GM19467 (cell line): ENCODE results near the gene RNF11.
"Not testable (repeated sequence)": the region's sequence is repeated elsewhere in the genome, so short reads cannot be mapped to it uniquely, and the experiment has no call there.

Source experiments
- ATAC-seq: cut with Tn5 transposase; IDR thresholded peaks from one replicate; pipeline ENCODE4 v1.9.1; 2021; ENCODE audit warnings: mild to moderate bottlenecking, moderate library complexity; ENCODE audit not compliant: unreplicated experiment

The RNF11 gene, protein sequence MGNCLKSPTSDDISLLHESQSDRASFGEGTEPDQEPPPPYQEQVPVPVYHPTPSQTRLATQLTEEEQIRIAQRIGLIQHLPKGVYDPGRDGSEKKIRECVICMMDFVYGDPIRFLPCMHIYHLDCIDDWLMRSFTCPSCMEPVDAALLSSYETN

DNA sequence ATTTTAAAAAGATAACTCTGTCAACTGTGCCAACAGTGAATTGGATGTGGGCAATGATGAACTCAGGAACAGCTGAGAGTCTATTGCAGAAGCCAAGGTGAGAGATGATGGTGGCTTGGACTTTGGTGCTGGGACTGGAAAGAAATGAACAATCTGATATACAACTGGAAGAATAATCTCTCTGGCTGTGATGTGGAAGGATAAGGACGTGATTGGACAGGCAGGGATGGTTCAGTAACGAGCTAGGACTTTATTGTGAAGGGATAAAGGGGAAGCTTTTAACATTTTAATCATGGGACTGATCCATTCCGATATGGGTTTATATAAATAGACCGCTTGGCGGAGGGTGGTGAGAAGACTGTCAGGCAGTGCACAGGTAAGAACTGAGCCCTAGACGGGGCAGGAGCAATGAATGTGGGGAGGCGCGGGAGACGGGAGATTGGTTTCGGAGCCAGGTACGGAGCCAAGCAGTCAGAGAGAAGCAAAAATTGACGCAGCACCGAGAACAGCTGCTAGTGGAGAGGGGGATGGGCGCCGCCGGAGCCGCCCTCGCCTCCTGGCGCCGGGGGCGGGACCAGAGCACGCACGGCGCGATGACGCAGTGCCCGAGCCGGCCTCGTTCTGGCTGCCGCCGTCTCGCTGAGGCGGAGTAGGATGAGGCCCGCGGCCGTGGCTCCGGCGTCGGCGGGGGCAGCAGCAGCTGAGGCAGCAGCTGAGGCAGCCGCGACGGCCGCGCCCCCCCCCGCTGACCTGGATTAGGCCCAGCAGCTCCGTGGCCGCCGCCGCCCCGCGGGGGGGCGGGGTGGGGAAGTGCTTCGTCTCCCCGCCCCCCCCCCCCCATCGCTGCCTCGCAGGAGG lies at the start of gene RNF11:
RNF11 (plus strand) TSS at position 601 of the 858 bp plus-strand sequence. CDS start 484 bp downstream, outside the sequence.
- ATAC-seq: peak; percentile 75

DNA sequence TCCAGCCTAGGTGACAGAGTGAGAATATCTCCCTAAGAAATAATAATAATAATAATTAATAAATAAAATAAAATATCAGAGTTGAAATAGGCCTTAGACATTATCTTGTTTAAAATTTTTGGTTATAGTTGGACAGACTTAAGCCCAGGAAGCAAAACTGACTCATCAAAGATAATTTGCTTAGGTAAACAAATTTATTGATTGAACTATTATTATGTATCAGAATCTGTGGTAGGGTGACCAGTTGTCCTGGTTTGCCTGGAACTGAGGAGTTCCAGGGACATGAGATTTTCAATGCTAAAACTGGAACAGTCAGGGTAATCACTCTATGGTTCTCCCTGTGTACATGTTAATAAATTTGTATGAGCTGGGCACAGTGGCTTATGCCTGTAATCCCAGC lies 47.8 kb upstream of the RNF11 start:
- ATAC-seq: no peak

DNA sequence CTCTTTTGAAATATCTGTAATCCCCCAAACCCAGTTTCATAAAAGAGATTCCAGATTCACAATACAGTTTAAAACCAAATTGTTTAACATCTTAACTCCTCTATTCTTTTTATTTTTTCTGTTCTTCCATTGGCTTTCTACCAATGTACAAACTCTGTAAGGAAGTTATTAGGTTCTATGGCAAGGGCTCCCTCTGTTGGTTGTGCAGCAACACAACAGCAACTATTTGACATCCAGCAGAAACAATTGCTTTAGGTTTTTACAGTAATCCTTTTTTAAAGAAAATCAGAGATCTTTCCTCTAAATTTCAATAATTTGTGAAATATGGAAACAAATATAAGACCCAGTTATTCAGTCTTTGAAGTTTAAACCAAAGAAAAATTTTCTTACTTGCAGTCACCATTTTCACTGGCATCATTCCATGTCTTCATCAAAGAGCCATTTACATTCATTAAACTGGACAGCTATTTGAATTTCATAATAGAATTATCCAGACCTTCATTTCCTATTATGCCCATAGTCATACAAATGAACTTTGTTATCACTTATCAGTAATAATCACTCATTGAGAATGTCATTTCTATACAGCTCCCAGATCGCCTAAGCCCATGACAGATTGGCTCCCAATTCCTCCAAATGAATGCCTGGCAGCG lies 46.5 kb upstream of the RNF11 start:
- ATAC-seq: no peak

DNA sequence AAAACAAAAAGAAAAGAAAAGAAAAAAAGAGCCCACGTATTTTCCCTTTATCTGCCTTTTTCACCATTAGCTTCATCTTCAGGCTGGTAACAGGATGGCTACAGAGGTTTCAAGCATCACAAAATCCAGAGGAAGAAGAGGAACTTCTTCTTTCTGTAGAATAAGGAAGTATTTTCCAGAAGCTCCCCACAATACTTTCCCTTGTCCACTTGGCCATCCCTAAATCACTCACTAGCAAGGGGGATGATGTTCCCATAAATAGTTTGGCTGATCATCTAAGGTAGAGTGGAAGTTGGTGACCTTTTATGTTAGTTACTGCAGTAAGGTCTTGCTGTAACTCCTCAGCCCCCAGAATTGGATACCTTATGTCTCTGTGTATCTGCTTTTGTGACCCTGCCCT lies 45.1 kb upstream of the RNF11 start:
- ATAC-seq: no peak

DNA sequence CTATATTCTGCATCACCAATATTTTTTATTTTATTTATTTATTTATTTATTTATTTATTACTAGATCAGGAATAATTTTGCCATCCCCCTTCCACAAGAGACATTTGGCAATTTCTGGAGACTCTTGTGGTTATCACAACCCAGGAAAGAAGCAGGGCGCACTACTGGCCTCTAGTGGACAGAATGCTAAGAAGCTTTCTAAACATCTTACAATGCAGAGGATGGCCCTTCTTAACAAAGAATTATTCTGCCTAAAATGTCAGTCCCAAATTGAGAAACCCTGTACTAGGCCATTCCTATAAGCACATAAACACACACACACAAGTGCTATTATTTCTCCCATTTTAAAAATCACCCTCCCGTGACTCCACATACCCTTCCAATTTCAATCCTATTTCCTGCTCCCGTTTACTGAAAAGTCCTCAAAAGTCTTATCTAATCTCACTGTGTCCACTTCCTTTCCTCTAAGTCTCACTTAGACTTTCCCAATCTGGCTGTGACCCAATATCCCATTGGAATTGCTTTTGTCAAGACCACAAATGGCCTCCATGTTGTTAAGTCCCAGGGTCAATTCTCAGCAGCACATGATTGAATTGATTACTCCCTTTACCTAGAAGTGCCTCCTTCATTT lies 43.7 kb upstream of the RNF11 start:
- ATAC-seq: no peak

DNA sequence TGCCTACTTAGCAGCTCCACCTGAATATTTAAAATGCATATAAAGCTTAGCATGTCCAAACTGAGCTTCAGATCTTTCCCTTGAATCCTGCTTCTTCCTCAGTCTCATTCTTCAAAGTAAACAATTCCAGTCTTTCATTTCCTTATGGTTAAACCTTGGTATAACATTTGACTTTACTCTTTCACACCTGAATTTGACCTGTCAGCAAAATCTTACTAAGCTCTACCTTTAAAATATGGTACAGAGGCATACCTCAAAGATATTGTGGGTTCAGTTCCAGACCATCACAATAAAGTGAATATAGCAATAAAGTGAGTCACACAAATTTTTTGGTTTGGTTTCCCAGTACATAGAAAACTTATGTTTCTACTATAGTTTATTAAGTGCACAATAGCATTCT lies 42.5 kb upstream of the RNF11 start:
- ATAC-seq: no peak

DNA sequence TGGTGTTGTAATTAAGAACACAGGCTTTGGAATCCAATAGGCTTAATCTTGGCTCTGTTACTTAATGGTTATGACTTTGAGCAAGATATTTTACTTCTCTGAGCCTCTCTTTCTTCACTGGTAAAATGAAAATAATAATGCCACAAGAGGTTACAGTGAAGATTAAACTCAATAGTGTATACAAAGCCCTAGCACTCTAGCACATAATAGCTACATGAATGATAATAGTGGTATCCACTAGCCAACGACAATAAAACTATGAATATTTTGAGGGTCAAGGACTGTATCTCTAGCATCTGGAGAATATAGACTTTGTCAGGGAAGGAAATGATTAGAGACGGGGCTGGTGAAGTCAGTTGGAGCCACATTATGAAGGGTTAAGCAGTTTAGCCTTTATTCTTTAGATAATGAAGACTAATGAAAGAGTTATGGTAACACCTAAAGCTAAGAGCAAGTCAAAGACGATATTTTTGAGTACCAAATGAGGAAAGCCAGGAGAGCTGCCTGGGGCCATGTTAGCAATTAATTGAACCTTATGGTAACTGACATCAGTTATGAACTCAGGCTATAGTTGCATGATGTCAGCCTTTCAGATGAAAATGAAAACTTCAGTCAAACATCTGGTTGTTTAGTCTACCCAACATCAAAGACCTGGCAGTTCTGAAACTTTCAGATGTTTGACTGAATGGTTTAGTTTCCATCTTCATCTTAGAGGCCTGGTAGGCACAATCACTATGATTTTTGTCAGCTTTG lies 32.8 kb upstream of the RNF11 start:
- peak; percentile 75 for ATAC-seq

DNA sequence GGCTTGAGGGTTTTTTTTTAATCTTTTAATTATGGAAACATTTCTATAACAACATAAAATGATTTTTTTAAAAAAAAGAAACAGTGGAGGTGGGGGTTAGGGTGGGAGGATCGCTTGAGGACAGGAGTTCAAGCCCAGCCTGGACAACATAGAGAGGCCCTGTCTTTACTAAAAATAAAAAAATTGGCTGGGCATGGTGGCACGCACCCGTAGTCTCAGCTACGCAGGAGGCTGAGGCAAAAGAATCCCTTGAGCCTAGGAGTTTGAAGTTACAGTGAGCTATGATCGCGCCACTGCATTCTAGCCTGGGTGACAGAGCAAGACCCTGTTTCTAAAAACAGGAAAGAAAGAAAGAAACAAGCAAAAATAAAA lies 32.2 kb upstream of the RNF11 start:
- no peak for ATAC-seq

DNA sequence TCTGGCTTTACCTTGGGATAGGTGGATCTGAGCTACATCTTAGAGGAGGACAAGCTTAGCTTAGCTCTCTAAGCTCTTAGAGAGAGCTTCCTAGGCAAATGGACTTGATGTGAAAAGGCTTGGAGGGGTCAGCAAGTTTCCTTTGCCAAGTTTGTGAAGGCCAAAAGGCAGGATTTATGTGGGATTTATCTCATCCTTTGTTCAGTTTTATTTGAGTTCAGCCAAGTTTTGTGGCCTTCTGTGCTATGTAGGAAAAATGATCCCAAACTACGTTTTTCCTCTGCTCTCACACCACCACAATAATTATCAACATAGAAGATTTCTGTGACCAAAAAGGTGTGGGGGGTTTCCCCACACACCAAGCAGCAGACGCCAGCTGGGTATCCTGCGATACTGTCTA lies 26.0 kb upstream of the RNF11 start:
- no peak for ATAC-seq

DNA sequence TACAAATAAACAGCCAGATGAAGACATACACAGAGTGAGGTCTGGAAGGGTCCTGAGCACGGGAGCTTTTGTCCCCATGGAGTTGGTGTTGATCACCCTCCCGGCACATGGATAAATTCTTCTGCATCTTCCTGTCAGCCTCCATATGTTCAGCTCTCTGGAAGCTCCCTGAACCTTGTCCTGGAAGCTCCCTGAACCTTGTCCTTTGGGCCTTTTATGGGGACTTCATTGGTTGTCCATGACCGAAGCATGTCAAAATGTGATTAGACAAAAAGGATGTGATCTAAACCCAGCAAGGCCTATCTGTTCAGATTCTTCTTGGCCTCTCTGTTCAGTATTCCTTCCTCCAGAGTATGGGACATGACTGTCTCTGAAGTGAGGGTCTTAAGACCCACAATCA lies 25.4 kb upstream of the RNF11 start:
- no peak for ATAC-seq

DNA sequence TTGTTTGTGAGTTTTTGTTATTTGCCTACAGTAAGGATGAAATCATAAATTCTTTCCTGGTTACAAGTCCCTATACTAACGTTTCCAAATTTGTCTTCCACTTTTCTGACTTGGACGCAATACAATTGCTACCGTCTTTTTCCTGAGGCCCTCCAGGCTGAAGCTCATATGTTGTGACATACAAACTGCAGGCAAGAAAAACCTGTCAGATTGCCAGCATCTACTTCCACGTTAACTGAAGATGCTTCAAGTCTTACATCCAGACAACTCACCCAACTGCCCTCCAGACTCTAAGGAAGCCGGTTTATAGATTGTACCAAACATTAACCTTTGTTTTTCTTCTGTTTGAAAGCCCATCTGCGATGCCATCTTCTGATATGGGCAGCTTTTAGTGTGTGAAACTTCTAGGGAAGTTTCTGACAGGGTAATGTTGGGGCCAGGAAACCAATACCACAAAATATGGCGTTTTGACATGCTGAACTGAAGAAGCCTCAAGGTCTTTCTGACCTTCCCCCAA lies 21.4 kb upstream of the RNF11 start:
- no peak for ATAC-seq

DNA sequence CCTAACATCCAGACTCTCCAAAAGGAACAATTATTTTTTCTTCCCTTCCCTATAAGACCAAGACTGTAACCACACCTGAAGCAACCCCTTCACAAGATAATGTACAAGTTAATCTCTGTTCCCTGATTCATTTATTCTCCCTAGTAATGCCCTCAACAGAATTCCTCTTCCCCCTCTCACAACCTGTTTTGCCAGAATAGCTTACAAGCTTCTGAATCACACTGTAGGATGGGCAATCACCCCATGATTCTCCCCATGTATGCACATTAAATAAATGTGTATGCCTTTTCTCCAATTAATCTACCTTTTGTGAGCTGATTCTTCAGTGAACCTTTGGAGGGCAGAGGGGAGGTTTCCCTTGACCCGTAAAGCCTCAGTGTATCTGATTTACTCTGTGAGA lies 20.9 kb upstream of the RNF11 start:
- no peak for ATAC-seq

DNA sequence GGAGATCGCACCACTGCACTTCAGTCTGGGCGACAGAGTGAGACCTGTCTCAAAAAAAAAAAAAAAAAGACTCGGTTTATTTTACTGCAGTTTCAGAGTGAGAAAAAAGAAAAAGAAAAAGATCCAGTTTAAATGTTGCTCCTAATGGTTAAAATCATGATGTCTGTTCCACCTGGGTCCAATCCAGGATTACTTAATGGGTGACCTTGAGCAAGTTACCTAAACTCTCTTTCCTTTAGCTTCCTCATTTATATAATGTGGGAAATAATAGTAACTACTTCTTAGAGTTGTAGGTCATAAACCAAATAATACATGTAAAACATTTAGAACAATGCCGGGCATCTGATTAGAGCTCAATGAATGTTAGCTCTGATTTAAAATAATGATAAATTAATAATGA lies 19.4 kb upstream of the RNF11 start:
- ATAC-seq: no peak

DNA sequence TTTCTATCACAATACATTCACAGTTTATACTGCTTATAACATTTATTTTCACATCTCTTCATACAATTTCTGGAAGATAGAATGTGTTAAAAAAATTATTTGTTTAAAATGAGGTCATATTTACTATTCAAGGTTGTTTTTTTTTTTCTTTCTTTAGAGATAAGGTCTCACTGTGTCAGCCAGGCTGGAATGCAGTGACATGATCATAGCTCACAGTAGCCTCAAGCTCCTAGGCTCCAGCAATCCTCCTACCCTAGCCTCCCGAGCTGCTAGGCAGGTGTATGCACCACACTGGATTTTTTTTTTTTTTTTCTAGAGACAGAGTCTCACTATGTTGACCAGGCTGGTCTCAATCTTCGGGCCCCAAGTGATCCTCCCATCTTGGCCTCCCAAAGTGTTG lies 19.0 kb upstream of the RNF11 start:
- no peak for ATAC-seq

DNA sequence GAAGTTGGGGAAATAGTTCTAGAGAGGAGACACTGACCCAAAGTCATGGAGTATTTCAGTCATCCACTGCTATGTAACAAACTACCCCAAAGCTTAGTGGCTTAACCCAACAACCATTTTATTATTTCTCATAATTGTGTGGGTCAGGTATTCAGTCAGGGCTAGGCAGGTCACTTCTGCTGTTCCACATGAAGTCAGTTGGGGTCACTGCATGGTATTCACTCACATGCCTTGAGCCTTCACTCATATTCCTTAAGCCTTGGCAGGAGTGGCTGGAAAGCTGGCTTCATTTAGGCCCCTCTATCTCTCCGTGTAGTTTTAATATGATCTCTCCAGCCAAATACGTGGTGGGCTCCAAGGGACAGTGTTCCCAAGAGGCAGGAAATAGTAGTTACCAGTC lies 17.5 kb upstream of the RNF11 start:
- ATAC-seq: no peak

DNA sequence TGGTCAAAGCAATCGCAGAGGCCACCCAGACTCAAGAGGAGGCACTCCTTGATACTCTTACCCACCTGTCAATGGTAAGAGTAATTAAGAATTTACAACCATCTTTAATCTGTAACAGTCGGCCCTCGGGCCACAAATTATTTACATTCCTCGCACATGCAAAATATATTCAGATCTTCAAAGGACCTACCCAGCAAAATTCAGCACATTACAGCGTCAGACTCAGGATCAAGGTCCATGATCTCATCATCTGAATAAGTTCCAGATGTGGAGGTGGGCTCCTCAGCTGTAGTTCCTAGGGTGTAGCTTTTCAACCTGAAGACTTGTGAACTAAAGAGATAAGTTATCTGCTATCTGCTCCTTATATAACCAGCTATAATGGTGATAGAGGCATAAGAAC lies 17.1 kb upstream of the RNF11 start:
- ATAC-seq: no peak

DNA sequence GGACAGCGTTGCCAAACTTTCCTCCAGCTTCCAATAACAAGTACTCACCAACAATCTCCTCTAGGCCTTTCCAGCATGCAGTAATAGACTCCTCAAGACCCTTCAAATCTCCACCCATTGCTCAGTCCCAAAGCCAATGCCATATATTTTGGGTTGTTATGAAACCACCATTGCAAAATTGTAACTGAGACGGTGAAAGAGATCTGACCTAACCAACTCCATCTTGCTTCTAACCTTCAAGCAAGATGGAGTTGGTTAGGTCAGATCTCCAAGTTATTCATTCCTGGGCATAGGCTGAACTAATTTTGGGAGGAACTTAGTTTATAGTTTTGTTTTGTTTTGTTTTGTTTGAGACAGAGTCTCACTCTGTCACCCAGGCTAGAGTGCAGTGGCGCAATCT lies 14.5 kb upstream of the RNF11 start:
- not testable (repeated sequence) for ATAC-seq

DNA sequence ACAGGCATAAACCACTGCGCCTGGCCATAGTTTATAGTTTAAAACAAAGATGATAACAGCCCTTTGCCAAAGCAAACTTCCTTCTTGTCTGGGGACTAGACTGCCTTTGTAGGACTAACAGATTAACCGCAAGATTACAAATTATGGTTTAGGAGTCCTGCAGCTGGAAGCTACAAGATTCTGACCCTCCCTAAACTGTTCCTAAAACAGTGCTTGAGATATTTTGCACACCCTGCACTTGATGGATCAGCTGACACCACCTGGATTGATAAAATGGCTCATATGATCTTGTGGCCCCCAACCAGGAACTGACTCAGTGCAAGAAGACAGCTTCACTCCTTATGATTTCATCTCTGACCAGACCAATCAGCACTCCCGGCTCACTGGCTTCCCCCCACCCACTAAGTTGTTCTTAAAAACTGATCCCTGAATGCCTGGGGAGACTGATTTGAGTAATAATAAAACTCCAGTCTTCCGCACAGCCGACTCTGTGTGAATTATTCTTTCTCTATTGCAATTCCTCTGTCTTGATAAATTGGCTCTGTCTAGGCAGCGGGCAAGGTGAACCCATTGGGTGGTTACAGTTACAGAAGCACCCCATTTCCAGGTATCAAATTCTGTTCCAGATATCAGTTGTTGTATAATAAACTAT lies 13.8 kb upstream of the RNF11 start:
- no peak for ATAC-seq

DNA sequence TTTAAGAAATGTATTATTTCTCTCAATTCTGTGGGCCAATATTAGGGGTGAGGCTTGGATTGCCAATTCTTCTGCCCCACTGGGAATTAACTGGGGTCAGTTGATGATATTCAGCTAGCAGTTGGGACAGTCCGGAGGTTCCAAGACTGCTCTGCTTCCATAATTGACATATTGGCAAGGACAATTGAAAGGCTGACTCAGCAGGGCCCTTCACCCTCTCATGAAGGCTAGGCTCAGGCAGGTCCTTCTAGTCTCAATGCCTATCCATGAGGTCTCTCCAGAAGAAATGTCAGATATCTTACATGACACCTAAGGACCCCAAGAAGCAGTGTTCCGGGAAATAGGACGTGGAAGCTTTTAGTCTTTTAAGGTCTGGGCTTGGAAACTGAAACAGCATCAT lies 13.3 kb upstream of the RNF11 start:
- ATAC-seq: no peak

DNA sequence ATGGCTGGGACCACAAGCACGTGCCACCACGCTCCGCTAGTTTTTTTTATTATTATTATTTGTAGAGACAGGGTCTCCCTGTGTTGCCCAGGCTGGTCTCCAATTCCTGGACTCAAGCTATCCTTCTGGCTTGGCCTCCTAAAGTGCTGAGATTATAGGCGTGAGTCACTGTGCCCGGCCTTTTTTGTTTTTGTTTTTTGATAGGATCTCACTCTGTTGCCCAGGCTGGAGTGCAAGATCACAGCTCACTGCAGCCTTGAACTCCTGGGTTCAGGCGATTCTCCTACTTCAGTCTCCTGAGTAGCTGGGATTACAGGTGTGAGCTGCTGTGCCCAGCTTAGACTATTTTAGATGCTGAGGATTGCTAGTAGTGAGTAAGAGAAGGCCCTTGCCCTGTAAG lies 11.8 kb upstream of the RNF11 start:
- no peak for ATAC-seq
